T-helper 1 cell treated with Interleukin-12 subunit alpha and Interleukin-12 subunit beta and Interleukin-4 antibody, amounts not matched to agents 30 ng/mL and 1 ng/mL, for 36 hours (primary cell): ENCODE measurements around the gene TP53. TPM values are rescaled to one million over a fixed set of nuclear protein-coding genes. Genes with fewer than 3 reads are reported as not detected.

Experiments
- intact Hi-C: fragments of 100-400 bp; cut with micrococcal nuclease; formaldehyde crosslinking; loops from one replicate; pipeline ENCODE4 v1.15.1; 2024
- total RNA-seq: library from RNA; stranded (reverse); gene quantifications from 2 replicates; pipeline ENCODE4 v1.2.3, GENCODE V29; 2022

TP53 gene
- total RNA-seq: 207 and 218 TPM in 2 replicates

GRCh38 chr17:7687072-7687907, at the start of gene TP53:
Gene TP53, minus strand, starts transcription at chr17:7687490. Its CDS starts 10,896 bp downstream, at chr17:7676594.
- intact Hi-C loops: loop anchor here (1.0 to 2.0 kb wide), 7 partner anchors 46 to 435 kb away; partner anchors contain the start of genes EIF5A, ELP5 and SENP3

- intact Hi-C loops: no loop called here
Measured at GRCh38 chr17:7732981-7733539, 45.8 kb upstream of the TP53 start.

- intact Hi-C loops: no loop called here
Measured at GRCh38 chr17:7729816-7730215, 42.5 kb upstream of the TP53 start.

GRCh38 chr17:7727886-7728285, 40.6 kb upstream of the TP53 start:
- intact Hi-C loops: no loop called here

- intact Hi-C loops: no loop called here
Measured at GRCh38 chr17:7721612-7722011, 34.3 kb upstream of the TP53 start.

GRCh38 chr17:7720125-7720524, 32.8 kb upstream of the TP53 start:
- intact Hi-C loops: no loop called here

- intact Hi-C loops: loop anchor here (5.0 kb wide), 1 partner anchor 87 kb away; the partner anchor contains the start of gene SHBG
Measured at GRCh38 chr17:7719661-7720060, 32.4 kb upstream of the TP53 start.

- intact Hi-C loops: loop anchor here (5.0 kb wide), 1 partner anchor 86 kb away; the partner anchor contains the start of gene SHBG
Measured at GRCh38 chr17:7717756-7718350, 30.6 kb upstream of the TP53 start.

- intact Hi-C loops: loop anchor here (5.0 kb wide), 1 partner anchor 85 kb away; the partner anchor contains the start of gene SHBG
Measured at GRCh38 chr17:7716901-7717755, 29.8 kb upstream of the TP53 start, which contains the start of gene DNAH2. Gene DNAH2, plus strand, starts transcription at chr17:7717744. Its CDS starts 1,991 bp downstream, at chr17:7719735.

- intact Hi-C loops: loop anchor here (5.0 kb wide), 1 partner anchor 84 kb away; the partner anchor contains the start of gene SHBG
Measured at GRCh38 chr17:7715936-7716886, 28.9 kb upstream of the TP53 start.

GRCh38 chr17:7714721-7715594, 27.7 kb upstream of the TP53 start:
- intact Hi-C loops: loop anchor here (5.0 kb wide), 1 partner anchor 83 kb away; the partner anchor contains the start of gene SHBG

- intact Hi-C loops: no loop called here
Measured at GRCh38 chr17:7713782-7714181, 26.5 kb upstream of the TP53 start.

- intact Hi-C loops: no loop called here
Measured at GRCh38 chr17:7712111-7712771, 25.0 kb upstream of the TP53 start.

GRCh38 chr17:7711051-7711755, 23.9 kb upstream of the TP53 start:
- intact Hi-C loops: no loop called here

GRCh38 chr17:7710301-7710700, 23.0 kb upstream of the TP53 start:
- intact Hi-C loops: no loop called here

GRCh38 chr17:7709031-7709430, 21.7 kb upstream of the TP53 start:
- intact Hi-C loops: no loop called here
